K562 (cell line): ENCODE results near the gene PNRC2. TPM values are rescaled to one million over a fixed set of nuclear protein-coding genes. Genes with fewer than 3 reads are reported as not detected.

Experiments used
- ATAC-seq: fragments of 200-7000 bp; cut with Tn5 transposase; 3 replicates; pipeline ENCODE4 v1.9.1; 2020; ENCODE audit warnings: moderate library complexity
- BruUV-seq: library from RNA; stranded (reverse); fragments of 400-500 nt; replicated peaks from 2 replicates; lab custom pipeline; 2021; lab: Mats Ljungman, UMichigan
- CTCF ChIA-PET: fragments of 300-600 bp; formaldehyde crosslinking; extraction: SDS; loops from one replicate; lab custom pipeline; 2021; ENCODE audit warnings: low intra/inter-chr PET ratio; lab: Yijun Ruan, JAX
- POLR2A ChIA-PET: fragments of 300-600, 350-650 bp; sonication (Branson Sonifier 250); formaldehyde crosslinking; extraction: SDS; loops from one replicate; lab custom pipeline; 2021; ENCODE audit warnings: antibody characterized with exemption, inconsistent platforms; lab: Yijun Ruan, JAX
- DNase-seq, 4 experiments: peaks; one replicate each; pipeline versions ENCODE4 v3.0.0 to v3.0.0-alpha.2; 2011 to 2018; ENCODE audit warnings: low spot score in 3 of 4, mixed read lengths in 3 of 4; ENCODE audit errors: extremely low read depth in 1 of 4
- FAIRE-seq: peaks from 2 replicates; lab custom pipeline; 2011; peaks lifted over from hg19 to GRCh38; lab: Jason Lieb, UNC
- H2AFZ ChIP-seq: 2 replicates; pipeline ENCODE4 v1.6.0; 2011; ENCODE audit warnings: low read depth, low read length, control low read depth, inconsistent platforms
- H3K27ac ChIP-seq: fragments of 200-600 bp; 3 replicates; pipeline ENCODE4 v1.8.0; 2011; ENCODE audit warnings: low read depth, mild to moderate bottlenecking, control low read depth, inconsistent platforms, low read length, moderate library complexity, mixed read lengths; ENCODE audit errors: extremely low read depth
- H3K27me3 ChIP-seq, 2 experiments: fragments of 300-600 bp in 1 of 2; 2 replicates in 1 of 2; 3 replicates in 1 of 2; pipeline versions ENCODE4 v1.6.0 to v1.8.0; 2011; ENCODE audit warnings: inconsistent platforms in 2 of 2, low read length in 2 of 2, mild to moderate bottlenecking in 1 of 2, mixed read lengths in 1 of 2, moderate library complexity in 1 of 2; ENCODE audit not compliant: control insufficient read depth in 2 of 2, insufficient read depth in 2 of 2
- H3K36me3 ChIP-seq: fragments of 300-600 bp; 3 replicates; pipeline ENCODE4 v1.8.0; 2011; ENCODE audit warnings: mild to moderate bottlenecking, low read length, inconsistent platforms; ENCODE audit not compliant: control insufficient read depth, insufficient read depth
- H3K4me1 ChIP-seq, 2 experiments: fragments of 200-600 bp in 1 of 2; replicated peaks in 1 of 2; 2 replicates in 1 of 2; 3 replicates in 1 of 2; pipeline versions ENCODE4 v1.5.1 to v1.8.0; 2011; ENCODE audit warnings: inconsistent platforms in 2 of 2, low read length in 2 of 2, mild to moderate bottlenecking in 1 of 2, mixed read lengths in 1 of 2, moderate library complexity in 1 of 2; ENCODE audit not compliant: control insufficient read depth in 2 of 2, insufficient read depth in 2 of 2
- H3K4me2 ChIP-seq: 2 replicates; pipeline ENCODE4 v1.6.1; 2011; ENCODE audit warnings: low read length, control low read depth, inconsistent platforms, mixed read lengths; ENCODE audit not compliant: insufficient read depth
- H3K4me3 ChIP-seq: fragments of 200-600 bp; sonication (generic), shearing (Covaris generic); 2 replicates; pipeline ENCODE4 v1.5.1; 2016; ENCODE audit warnings: control low read depth, inconsistent platforms
- H3K79me2 ChIP-seq: fragments of 200-600 bp; 3 replicates; pipeline ENCODE4 v1.8.0; 2011; ENCODE audit warnings: low read length, inconsistent platforms; ENCODE audit not compliant: control insufficient read depth, insufficient read depth
- H3K9ac ChIP-seq, 2 experiments: 2 replicates each; pipeline versions ENCODE4 v1.6.0 to v1.6.1; 2011; ENCODE audit warnings: low read depth in 2 of 2, low read length in 2 of 2, control low read depth in 1 of 2, inconsistent platforms in 1 of 2, mild to moderate bottlenecking in 1 of 2, mixed read lengths in 1 of 2; ENCODE audit not compliant: insufficient read depth in 1 of 2
- H3K9me1 ChIP-seq: one replicate; pipeline ENCODE4 v1.6.0; 2011; ENCODE audit warnings: inconsistent platforms, mild to moderate bottlenecking, low read length, moderate library complexity; ENCODE audit not compliant: control insufficient read depth, insufficient read depth
- H3K9me3 ChIP-seq: replicated peaks from 2 replicates; pipeline ENCODE4 v1.5.1; 2011; ENCODE audit warnings: low read depth, low read length, inconsistent platforms; ENCODE audit not compliant: control insufficient read depth, insufficient read depth
- H4K20me1 ChIP-seq: replicated peaks from 2 replicates; pipeline ENCODE4 v1.6.1; 2011; ENCODE audit warnings: low read length, inconsistent platforms, mixed read lengths; ENCODE audit not compliant: control insufficient read depth, insufficient read depth
- DDX20 ChIP-seq: fragments of 450-650 bp; IDR thresholded peaks from 2 replicates; pipeline ENCODE4 v1.6.1; 2016; ENCODE audit warnings: missing genetic modification characterization, low read depth, mild to moderate bottlenecking, missing compliant biosample characterization, moderate library complexity
- EP400 ChIP-seq: fragments of 450-650 bp; IDR thresholded peaks from 2 replicates; pipeline ENCODE4 v1.6.1; 2017; ENCODE audit warnings: antibody characterized with exemption, mild to moderate bottlenecking, moderate library complexity
- IFI16 ChIP-seq: fragments of 250-450 bp; sonication (Bioruptor Pico); IDR thresholded peaks from 2 replicates; pipeline ENCODE4 v2.1.2; 2022; ENCODE audit warnings: mild to moderate bottlenecking, inconsistent platforms
- POLR2AphosphoS2 ChIP-seq: IDR thresholded peaks from 2 replicates; pipeline ENCODE4 v1.6.1; 2012; ENCODE audit warnings: low read length, improper control_type of control experiment
- POLR3G ChIP-seq: IDR thresholded peaks from 2 replicates; pipeline ENCODE4 v1.6.1; 2011; ENCODE audit not compliant: insufficient read length, insufficient replicate concordance; ENCODE audit errors: extremely low read depth
- SMARCA4 ChIP-seq: fragments of 450-650 bp; IDR thresholded peaks from 2 replicates; pipeline ENCODE4 v1.6.1; 2016
- TGIF2 ChIP-seq: sonication (generic); formaldehyde crosslinking; IDR thresholded peaks from 2 replicates; pipeline ENCODE4 v1.8.1; 2022; ENCODE audit warnings: mild to moderate bottlenecking, missing genetic modification reagents, moderate library complexity
- TRIM25 ChIP-seq: fragments of 450-650 bp; IDR thresholded peaks from 2 replicates; pipeline ENCODE4 v1.7.0; 2016; ENCODE audit warnings: borderline replicate concordance
- ZNF318 ChIP-seq, 2 experiments: fragments of 450-650 bp; IDR thresholded peaks; 2 replicates each; pipeline ENCODE4 v1.6.1; 2016; ENCODE audit warnings: mild to moderate bottlenecking in 2 of 2, borderline replicate concordance in 1 of 2, low read depth in 1 of 2, moderate library complexity in 1 of 2
- WGBS: fragments of 100-300 bp; shearing (Covaris generic); methylation state at CpG from one replicate; pipeline ENCODE4 v1.1.6; 2016; ENCODE audit warnings: low coverage, mixed read lengths; ENCODE audit not compliant: insufficient coverage; ENCODE audit errors: missing lambda C conversion rate; 5-methylcytosine and 5-hydroxymethylcytosine counted together
- in situ Hi-C: fragments of 300-500 bp; cut with MboI; formaldehyde crosslinking; loops from 4 replicates; pipeline ENCODE4 v1.15.0; 2018; ENCODE audit warnings: inconsistent platforms, mixed read lengths
- intact Hi-C: fragments of 100-400 bp; cut with micrococcal nuclease; formaldehyde crosslinking; loops from 2 replicates; pipeline ENCODE4 v1.14.2; 2022
- polyA plus RNA-seq, 8 experiments: library from polyadenylated mRNA; depleted of rRNA in 4 of 8; stranded (reverse) in 5 of 8; unstranded in 3 of 8; fragments of >200 nt; fragmentation: Nextera tagmentation in 2 of 8; fragmentation: Illumina TruSeq in 1 of 8; extraction: Ambion mirVana in 2 of 8; extraction: Trizol in 1 of 8; gene quantifications; 2 replicates each; pipeline versions ENCODE4 v1.2.1 to v1.2.3, GENCODE V29; 2011 to 2014; ENCODE audit warnings: inconsistent platforms in 1 of 8, missing spikeins in 1 of 8
- total RNA-seq, 7 experiments: library from RNA; depleted of rRNA in 6 of 7; stranded (reverse); fragments of >200 nt in 6 of 7; fragmentation: Illumina TruSeq in 2 of 7; extraction: Trizol in 2 of 7; gene quantifications; 2 replicates each; pipeline versions ENCODE4 v1.2.1 to v1.2.3, GENCODE V29; 2011 to 2021; ENCODE audit warnings: low replicate concordance in 1 of 7

The PNRC2 gene
- total and polyA plus RNA-seq, 9 of the 15 experiments (the other 6 are each of a cell fraction or from before 2014, with no cell fraction given) = 127 to 303 (median 203) TPM

GRCh38 chr1:23967871-23968270, 8.2 kb downstream of the PNRC2 start:
- no TSS peak for BruUV-seq

More at GRCh38 chr1:23967871-23968270, 8.2 kb downstream of the PNRC2 start:
- no peak for FAIRE-seq
- POLR2A ChIA-PET = interaction anchor here (0.7 to 3.6 kb wide), 5 partner anchors 8 to 51 kb away, joined by 3 to 28 read pairs (median 10); partner anchors contain the start of genes PNRC2 and SRSF10
- Histone ChIP-seq H3K9ac (no peak overlapping the region), H3K4me3 (no peak overlapping the region), H3K4me1 (peaks cover 0 to 8% of the 10 kb centered on the region in 2 experiments; a peak in 3 of 5 replicates), H3K36me3 (peaks cover 98% of the 10 kb centered on the region), H3K27ac (peak overlapping the region; percentile 12; the same call in 1 of the 3 replicates), H3K9me1 (no peaks in the 10 kb centered on the region), H3K27me3 (no peaks in the 10 kb centered on the region), H3K9me3 (no peaks in the 10 kb centered on the region), H4K20me1 (0 out of 2 replicates have a peak, but pooled peaks cover 11% of the 10 kb centered on the region), H3K79me2 (peaks cover 54% of the 10 kb centered on the region), H3K4me2 (no peak overlapping the region), H2AFZ (no peak overlapping the region)
- intact Hi-C loops = no loop called here
- in situ Hi-C loops = no loop called here
- CTCF ChIA-PET = no interaction called here
- TF ChIP-seq TGIF2 (CRISPR knock-in tag) (no peak), POLR3G (no peak), DDX20 (no peak), POLR2AphosphoS2 (no peak), EP400 (no peak), SMARCA4 (no peak), TRIM25 (no peak), IFI16 (CRISPR knock-in tag) (no peak), ZNF318 (IDR thresholded peaks at IDR 0.05; ENCODE audit: borderline replicate concordance in 1 of 2, low read depth in 1 of 2) (no peak)
- DNase-seq = no peak
- 89% methylated on average over 2 of the region's 2 CpGs for WGBS
- ATAC-seq = peak; percentile 1; the same call in 1 of the 3 replicates
